HL-60 (cell line): ENCODE measurements around the gene ADNP.

Experiments used
- DNase-seq, 2 experiments: peaks; one replicate each; pipeline ENCODE4 v3.0.0-alpha.2; 2010 to 2020; ENCODE audit warnings: low read depth in 1 of 2, low spot score in 1 of 2
- H3K27ac ChIP-seq: fragments of 250-450 bp; sonication (Bioruptor Pico); replicated peaks from 2 replicates; pipeline ENCODE4 v1.5.1; 2020; ENCODE audit warnings: mild to moderate bottlenecking, moderate library complexity
- H3K27me3 ChIP-seq: fragments of 250-450 bp; sonication (Bioruptor Pico); 2 replicates; pipeline ENCODE4 v1.5.1; 2021; ENCODE audit warnings: mild to moderate bottlenecking, moderate library complexity; ENCODE audit not compliant: insufficient read depth, poor library complexity, severe bottlenecking
- H3K4me3 ChIP-seq: replicated peaks from 2 replicates; pipeline ENCODE4 v1.5.1; 2011; ENCODE audit warnings: mild to moderate bottlenecking, control low read depth, low read length; ENCODE audit not compliant: insufficient read depth
- GABPA ChIP-seq: IDR thresholded peaks from 2 replicates; pipeline ENCODE4 v1.6.1; 2012; ENCODE audit warnings: low read depth
- POLR2AphosphoS5 ChIP-seq: IDR thresholded peaks from 2 replicates; pipeline ENCODE4 v1.6.1; 2012; ENCODE audit warnings: low read depth
- SPI1 ChIP-seq: IDR thresholded peaks from 2 replicates; pipeline ENCODE4 v1.6.1; 2012; ENCODE audit warnings: low read depth, mild to moderate bottlenecking, borderline replicate concordance
- TF ChIP-seq, protein P1 (sequence below): IDR thresholded peaks from 2 replicates; pipeline ENCODE4 v1.6.1; 2012; ENCODE audit warnings: low read depth; ENCODE audit not compliant: insufficient replicate concordance
- TF ChIP-seq, protein P2 (sequence below): IDR thresholded peaks from one replicate; pipeline ENCODE4 v1.5.1; 2011; ENCODE audit warnings: low read length, control low read depth, inconsistent platforms; ENCODE audit not compliant: insufficient read depth

Gene ADNP

GRCh38 chr20:50911716-50912115 lies 19.5 kb downstream of the ADNP start:
- H3K4me3 ChIP-seq: no peak overlapping the region
- no peaks in the 10 kb centered on the region for H3K27me3 ChIP-seq
- no peak overlapping the region for H3K27ac ChIP-seq
- DNase-seq: no peak
- TF ChIP-seq GABPA (no peak), POLR2AphosphoS5 (no peak), SPI1 (no peak)
- TF ChIP-seq, protein P1, sequence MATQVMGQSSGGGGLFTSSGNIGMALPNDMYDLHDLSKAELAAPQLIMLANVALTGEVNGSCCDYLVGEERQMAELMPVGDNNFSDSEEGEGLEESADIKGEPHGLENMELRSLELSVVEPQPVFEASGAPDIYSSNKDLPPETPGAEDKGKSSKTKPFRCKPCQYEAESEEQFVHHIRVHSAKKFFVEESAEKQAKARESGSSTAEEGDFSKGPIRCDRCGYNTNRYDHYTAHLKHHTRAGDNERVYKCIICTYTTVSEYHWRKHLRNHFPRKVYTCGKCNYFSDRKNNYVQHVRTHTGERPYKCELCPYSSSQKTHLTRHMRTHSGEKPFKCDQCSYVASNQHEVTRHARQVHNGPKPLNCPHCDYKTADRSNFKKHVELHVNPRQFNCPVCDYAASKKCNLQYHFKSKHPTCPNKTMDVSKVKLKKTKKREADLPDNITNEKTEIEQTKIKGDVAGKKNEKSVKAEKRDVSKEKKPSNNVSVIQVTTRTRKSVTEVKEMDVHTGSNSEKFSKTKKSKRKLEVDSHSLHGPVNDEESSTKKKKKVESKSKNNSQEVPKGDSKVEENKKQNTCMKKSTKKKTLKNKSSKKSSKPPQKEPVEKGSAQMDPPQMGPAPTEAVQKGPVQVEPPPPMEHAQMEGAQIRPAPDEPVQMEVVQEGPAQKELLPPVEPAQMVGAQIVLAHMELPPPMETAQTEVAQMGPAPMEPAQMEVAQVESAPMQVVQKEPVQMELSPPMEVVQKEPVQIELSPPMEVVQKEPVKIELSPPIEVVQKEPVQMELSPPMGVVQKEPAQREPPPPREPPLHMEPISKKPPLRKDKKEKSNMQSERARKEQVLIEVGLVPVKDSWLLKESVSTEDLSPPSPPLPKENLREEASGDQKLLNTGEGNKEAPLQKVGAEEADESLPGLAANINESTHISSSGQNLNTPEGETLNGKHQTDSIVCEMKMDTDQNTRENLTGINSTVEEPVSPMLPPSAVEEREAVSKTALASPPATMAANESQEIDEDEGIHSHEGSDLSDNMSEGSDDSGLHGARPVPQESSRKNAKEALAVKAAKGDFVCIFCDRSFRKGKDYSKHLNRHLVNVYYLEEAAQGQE: no peak
- TF ChIP-seq, protein P2, sequence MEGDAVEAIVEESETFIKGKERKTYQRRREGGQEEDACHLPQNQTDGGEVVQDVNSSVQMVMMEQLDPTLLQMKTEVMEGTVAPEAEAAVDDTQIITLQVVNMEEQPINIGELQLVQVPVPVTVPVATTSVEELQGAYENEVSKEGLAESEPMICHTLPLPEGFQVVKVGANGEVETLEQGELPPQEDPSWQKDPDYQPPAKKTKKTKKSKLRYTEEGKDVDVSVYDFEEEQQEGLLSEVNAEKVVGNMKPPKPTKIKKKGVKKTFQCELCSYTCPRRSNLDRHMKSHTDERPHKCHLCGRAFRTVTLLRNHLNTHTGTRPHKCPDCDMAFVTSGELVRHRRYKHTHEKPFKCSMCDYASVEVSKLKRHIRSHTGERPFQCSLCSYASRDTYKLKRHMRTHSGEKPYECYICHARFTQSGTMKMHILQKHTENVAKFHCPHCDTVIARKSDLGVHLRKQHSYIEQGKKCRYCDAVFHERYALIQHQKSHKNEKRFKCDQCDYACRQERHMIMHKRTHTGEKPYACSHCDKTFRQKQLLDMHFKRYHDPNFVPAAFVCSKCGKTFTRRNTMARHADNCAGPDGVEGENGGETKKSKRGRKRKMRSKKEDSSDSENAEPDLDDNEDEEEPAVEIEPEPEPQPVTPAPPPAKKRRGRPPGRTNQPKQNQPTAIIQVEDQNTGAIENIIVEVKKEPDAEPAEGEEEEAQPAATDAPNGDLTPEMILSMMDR: no peak

- no peak for DNase-seq
- no peak for TF ChIP-seq SPI1
- Histone ChIP-seq H3K4me3 (no peak overlapping the region), H3K27ac (no peak overlapping the region), H3K27me3 (no peaks in the 10 kb centered on the region)
Measured at GRCh38 chr20:50911030-50911429, 20.2 kb downstream of the ADNP start.

DNA sequence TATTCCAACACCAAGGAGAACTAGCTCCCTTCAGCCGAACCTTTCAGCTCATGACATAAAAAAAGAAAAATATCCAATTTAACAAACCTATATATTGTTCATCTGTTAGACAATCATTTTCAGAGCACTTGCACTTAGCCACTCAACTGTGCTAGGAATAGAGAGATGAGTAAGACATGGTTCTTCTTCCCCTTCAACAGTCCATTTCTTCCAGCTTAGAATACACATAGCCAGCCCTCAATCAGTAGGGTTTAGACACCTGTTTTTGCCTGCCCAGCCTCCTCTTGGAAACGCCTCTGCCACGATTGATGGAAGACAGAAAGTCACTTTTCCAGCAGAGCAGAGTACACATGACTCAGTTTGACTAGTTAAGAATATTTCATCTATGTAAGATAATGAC lies 21.8 kb downstream of the ADNP start:
- TF ChIP-seq, protein P1: no peak
- TF ChIP-seq POLR2AphosphoS5: no peak
- Histone ChIP-seq H3K27me3 (no peaks in the 10 kb centered on the region), H3K4me3 (no peak overlapping the region), H3K27ac (no peak overlapping the region)
- no peak for DNase-seq

DNA sequence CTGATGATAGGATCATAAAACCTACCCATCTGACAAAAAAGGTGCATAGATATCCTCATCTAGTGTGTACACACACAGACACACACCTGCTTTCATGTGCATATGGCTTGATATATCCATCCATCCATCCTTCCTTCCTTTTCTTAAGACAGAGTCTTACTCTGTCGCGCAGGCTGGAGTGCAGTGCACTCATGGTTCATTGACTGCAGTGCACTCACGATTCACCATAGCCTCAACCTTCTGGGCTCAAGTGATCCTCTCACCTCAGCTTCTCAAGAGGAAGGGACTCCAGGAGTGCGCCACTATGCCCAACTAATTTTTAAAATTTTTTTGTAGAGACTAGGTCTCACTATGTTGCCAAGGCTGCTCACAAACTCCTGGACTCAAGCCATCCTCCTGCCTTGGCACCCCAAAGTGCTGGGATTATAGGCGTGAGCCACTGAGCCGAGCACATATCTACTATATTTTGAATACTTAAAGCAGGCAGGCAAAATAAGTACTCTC lies 27.1 kb downstream of the ADNP start:
- DNase-seq: no peak
- Histone ChIP-seq H3K4me3 (no peak overlapping the region), H3K27ac (no peak overlapping the region), H3K27me3 (no peaks in the 10 kb centered on the region)
- TF ChIP-seq, protein P2: no peak
- TF ChIP-seq GABPA (no peak), POLR2AphosphoS5 (no peak), SPI1 (no peak)
- TF ChIP-seq, protein P1: no peak
